Aorta (tissue), 5 donors: ENCODE data around the gene SNX20. TPM values are rescaled to one million over a fixed set of nuclear protein-coding genes. Genes with fewer than 3 reads are reported as not detected.

Experiments used
- ATAC-seq: fragments of 200-7000 bp; cut with Tn5 transposase; one replicate; pipeline ENCODE4 v1.9.1; 2022; ENCODE audit warnings: moderate library complexity; ENCODE audit not compliant: low FRiP score
- DNase-seq, 2 donors: peaks; one replicate each; pipeline ENCODE4 v3.0.0-alpha.2; 2020
- H3K27ac ChIP-seq, 2 donors: one replicate each; pipeline ENCODE4 v1.5.1; 2013; ENCODE audit warnings: low read length in 2 of 2, mild to moderate bottlenecking in 2 of 2, moderate library complexity in 2 of 2, control low read depth in 1 of 2, inconsistent platforms in 1 of 2, low read depth in 1 of 2
- H3K27me3 ChIP-seq, 2 donors: one replicate each; pipeline ENCODE4 v1.6.1; 2013; ENCODE audit warnings: control low read depth in 1 of 2, low read length in 1 of 2, mild to moderate bottlenecking in 1 of 2, moderate library complexity in 1 of 2; ENCODE audit not compliant: insufficient read depth in 2 of 2, control insufficient read depth in 1 of 2
- H3K36me3 ChIP-seq, 2 donors: one replicate each; pipeline ENCODE4 v1.6.1; 2013; ENCODE audit warnings: control low read depth in 1 of 2, low read length in 1 of 2, mild to moderate bottlenecking in 1 of 2; ENCODE audit not compliant: insufficient read depth in 2 of 2, control insufficient read depth in 1 of 2
- H3K4me1 ChIP-seq, 2 donors: one replicate each; pipeline ENCODE4 v1.6.1; 2013; ENCODE audit warnings: low read length in 2 of 2, control low read depth in 1 of 2, mild to moderate bottlenecking in 1 of 2, moderate library complexity in 1 of 2; ENCODE audit not compliant: insufficient read depth in 2 of 2, control insufficient read depth in 1 of 2
- H3K4me3 ChIP-seq, 2 donors: one replicate each; pipeline ENCODE4 v1.5.1; 2013; ENCODE audit warnings: low read length in 2 of 2, control low read depth in 1 of 2, mild to moderate bottlenecking in 1 of 2
- H3K9me3 ChIP-seq: one replicate; pipeline ENCODE4 v1.6.1; 2013; ENCODE audit warnings: mild to moderate bottlenecking, low read length; ENCODE audit not compliant: control insufficient read depth
- WGBS, 2 donors: extraction: QIAGEN DNeasy Blood & Tissue Kit; methylation state at CpG; one replicate each; pipeline ENCODE4 v1.1.7; 2013; 5-methylcytosine and 5-hydroxymethylcytosine counted together
- intact Hi-C, 2 donors: fragments of 100-400 bp; cut with DNase I; formaldehyde crosslinking; loops; one replicate each; pipeline versions ENCODE4 v1.14.2 to v1.15.0; 2022
- polyA plus RNA-seq, 2 donors: library from polyadenylated mRNA; stranded (reverse); fragments of 200-250 nt; gene quantifications; one replicate each; pipeline ENCODE4 v1.2.3, GENCODE V29; 2013
- total RNA-seq, 2 donors: library from RNA; stranded (reverse); fragmentation: NEBNext Ultra II Directional; extraction: Animal tissue kit (Norgen Biotek cat#: 25700); gene quantifications; one replicate each; pipeline ENCODE4 v1.2.1, GENCODE V29; 2021
- donor health status: healthy with polysubstance abuse.
- donor health status: Bipolar disorder and iron deficiency.
- donor health status: DM: no; HTN: no; CAD: no.
- donor health status: DM: no; HTN: no; CAD: no.
- donor health status: DM: yes; HTN: yes; CAD: no.

SNX20 gene
- total and polyA plus RNA-seq, 4 donors = 0.41 to 5.0 (median 2.2) TPM

GRCh38 chr16:50622029-50622428 is 59.1 kb downstream of the SNX20 start:
- no peak for ATAC-seq
- no peaks in the 10 kb centered on the region for H3K27me3 ChIP-seq
- 90 to 94% methylated on average over 7 of the region's 7 CpGs for WGBS, 2 donors
- DNase-seq = no peak
- intact Hi-C loops = no loop called here
- peaks cover 0 to under 1% of the 10 kb centered on the region in 2 donors for H3K4me1 ChIP-seq
- no peaks in the 10 kb centered on the region for H3K36me3 ChIP-seq
- no peak overlapping the region for H3K27ac ChIP-seq
- no peak overlapping the region for H3K4me3 ChIP-seq
- no peaks in the 10 kb centered on the region for H3K9me3 ChIP-seq

Other genes with a start within 250 kb of the SNX20 start
- gene NKD1, start 132.9 kb downstream of the SNX20 start, total RNA-seq = 10 to 100 TPM; 34.4 to 55.2 TPM
- gene NKD1, start 132.9 kb downstream of the SNX20 start, polyA plus RNA-seq = 1 to 10 TPM; 5.1 to 7.6 TPM
- 1 to 10 TPM; 3.7 to 9.3 TPM for gene NOD2, start 12.3 kb upstream of the SNX20 start, total RNA-seq
- gene NOD2, start 12.3 kb upstream of the SNX20 start, polyA plus RNA-seq = under 1 TPM; 0.31 to 0.38 TPM
- gene CYLD, start 60.8 kb upstream of the SNX20 start, total RNA-seq = 10 to 100 TPM; 59.0 to 65.1 TPM
- gene CYLD, start 60.8 kb upstream of the SNX20 start, polyA plus RNA-seq = 10 to 100 TPM; 15.8 to 26.4 TPM